HG03097 (cell line): Measurements from ENCODE around the gene LYRM4.
"Not testable (repeated sequence)": the region's sequence is repeated elsewhere in the genome, so short reads cannot be mapped to it uniquely, and the experiment has no call there.

Experiments
- ATAC-seq: cut with Tn5 transposase; IDR thresholded peaks from one replicate; pipeline ENCODE4 v1.9.1; 2021; ENCODE audit not compliant: unreplicated experiment, low FRiP score

Gene LYRM4

GRCh38 chr6:5084781-5085647 is 175.7 kb downstream of the LYRM4 start, which contains the start of gene PPP1R3G:
Gene PPP1R3G, plus strand, starts transcription at chr6:5085341. Its CDS starts 145 bp downstream, at chr6:5085486.
- no peak for ATAC-seq

GRCh38 chr6:5084360-5084780 is 176.4 kb downstream of the LYRM4 start:
- no peak for ATAC-seq

GRCh38 chr6:5083813-5084359 is 176.9 kb downstream of the LYRM4 start:
- ATAC-seq, result no peak

GRCh38 chr6:5083307-5083583 is 177.5 kb downstream of the LYRM4 start:
- ATAC-seq, result no peak

- no peak for ATAC-seq
These were observed 178.1 kb downstream of the LYRM4 start for GRCh38 chr6:5082487-5083306.

- ATAC-seq, result no peak
These were observed 178.8 kb downstream of the LYRM4 start for GRCh38 chr6:5081955-5082354.

GRCh38 chr6:5081182-5081581 is 179.6 kb downstream of the LYRM4 start:
- no peak for ATAC-seq

- ATAC-seq, result no peak
These were observed 180.2 kb downstream of the LYRM4 start for GRCh38 chr6:5080574-5080973.

GRCh38 chr6:5079692-5080091 is 181.1 kb downstream of the LYRM4 start:
- no peak for ATAC-seq

- ATAC-seq, result no peak
These were observed 182.6 kb downstream of the LYRM4 start for GRCh38 chr6:5078121-5078669.

- ATAC-seq, result no peak
These were observed 183.8 kb downstream of the LYRM4 start for GRCh38 chr6:5076931-5077330.

- ATAC-seq, result no peak
These were observed 186.8 kb downstream of the LYRM4 start for GRCh38 chr6:5073992-5074391.

- no peak for ATAC-seq
These were observed 188.3 kb downstream of the LYRM4 start for GRCh38 chr6:5072440-5072839.

- ATAC-seq, result no peak
These were observed 189.5 kb downstream of the LYRM4 start for GRCh38 chr6:5071216-5071615.

GRCh38 chr6:5068153-5068751 is 192.5 kb downstream of the LYRM4 start:
- no peak for ATAC-seq

GRCh38 chr6:5067305-5067704 is 193.4 kb downstream of the LYRM4 start:
- no peak for ATAC-seq

- no peak for ATAC-seq
These were observed 194.2 kb downstream of the LYRM4 start for GRCh38 chr6:5066456-5067093.

GRCh38 chr6:5063617-5064016 is 197.1 kb downstream of the LYRM4 start:
- no peak for ATAC-seq

GRCh38 chr6:5061152-5061551 is 199.6 kb downstream of the LYRM4 start:
- ATAC-seq, result no peak

GRCh38 chr6:5060439-5060838 is 200.3 kb downstream of the LYRM4 start:
- ATAC-seq, result not testable (repeated sequence)
